ENCODE data around the gene C4A. TPM values are rescaled to one million over a fixed set of nuclear protein-coding genes. Genes with fewer than 3 reads are reported as not detected.

C4A gene
- total RNA-seq, 4 donors from 2014 or later, result 230 to 361 (median 258) TPM

DNA sequence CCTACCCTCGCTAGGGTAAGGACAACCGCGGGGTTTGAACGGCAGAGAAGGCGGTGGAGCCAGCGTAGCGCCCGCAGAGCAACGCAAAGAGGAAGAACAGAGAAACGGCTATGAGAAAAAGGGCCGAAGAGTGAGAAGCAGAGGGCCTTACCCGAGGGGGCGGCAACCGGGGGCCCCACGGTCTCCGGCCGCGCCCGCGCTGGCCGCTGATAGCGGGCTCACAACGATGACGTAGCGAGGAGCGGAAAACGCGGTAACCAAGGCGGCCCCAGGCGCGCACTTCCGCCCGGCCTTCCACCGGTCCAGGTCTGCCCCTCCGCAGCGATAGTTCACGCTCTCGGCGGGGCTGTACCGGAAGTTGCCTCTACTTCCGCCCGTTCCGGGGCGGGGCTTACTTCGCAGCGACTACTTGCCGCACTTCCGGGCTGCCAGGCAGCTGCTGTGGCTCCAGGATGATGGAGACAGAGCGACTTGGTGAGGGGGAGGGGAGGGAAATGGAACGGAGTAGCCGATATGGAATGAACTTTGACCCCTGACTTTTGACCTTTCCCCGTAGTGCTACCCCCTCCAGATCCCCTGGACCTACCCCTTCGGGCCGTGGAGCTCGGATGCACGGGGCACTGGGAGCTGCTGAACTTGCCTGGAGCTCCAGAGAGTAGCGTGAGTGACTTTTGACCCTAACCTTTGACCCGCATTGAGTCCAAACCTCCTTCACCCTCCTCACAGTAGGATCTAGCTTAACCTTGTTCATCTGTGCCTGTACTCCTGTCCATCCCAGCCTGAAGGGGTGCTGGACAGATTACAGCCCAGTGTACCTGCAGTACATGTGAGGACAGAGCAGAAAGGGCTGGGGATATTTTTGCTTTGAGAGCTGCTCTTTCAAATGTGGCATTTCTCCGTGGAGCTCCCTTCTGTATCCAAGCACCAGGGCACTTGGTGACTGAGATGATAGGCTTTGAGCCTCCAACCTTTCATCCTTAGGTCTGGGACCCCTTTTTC, 22.8 kb upstream of the C4A start, which contains the start of the genes NELFE and SKIC2:
NELFE (minus strand) TSS at position 231 of the 999 bp plus-strand sequence. CDS start 525 bp downstream, outside the sequence.
SKIC2 (plus strand) TSS at position 435 of the 999 bp plus-strand sequence; CDS start at position 453, 18 bp downstream.
- H3K27ac ChIP-seq, result peak within 1 kb of the TSS; percentile 78 to 95 (median 90)
- peaks cover 7 to 73% (median 40%) of the 10 kb centered on the region in 3 donors for H3K36me3 ChIP-seq
- TF ChIP-seq EP300 (IDR thresholded peaks at IDR 0.05), result peak; percentile 95 to 100
- TF ChIP-seq, protein P1, sequence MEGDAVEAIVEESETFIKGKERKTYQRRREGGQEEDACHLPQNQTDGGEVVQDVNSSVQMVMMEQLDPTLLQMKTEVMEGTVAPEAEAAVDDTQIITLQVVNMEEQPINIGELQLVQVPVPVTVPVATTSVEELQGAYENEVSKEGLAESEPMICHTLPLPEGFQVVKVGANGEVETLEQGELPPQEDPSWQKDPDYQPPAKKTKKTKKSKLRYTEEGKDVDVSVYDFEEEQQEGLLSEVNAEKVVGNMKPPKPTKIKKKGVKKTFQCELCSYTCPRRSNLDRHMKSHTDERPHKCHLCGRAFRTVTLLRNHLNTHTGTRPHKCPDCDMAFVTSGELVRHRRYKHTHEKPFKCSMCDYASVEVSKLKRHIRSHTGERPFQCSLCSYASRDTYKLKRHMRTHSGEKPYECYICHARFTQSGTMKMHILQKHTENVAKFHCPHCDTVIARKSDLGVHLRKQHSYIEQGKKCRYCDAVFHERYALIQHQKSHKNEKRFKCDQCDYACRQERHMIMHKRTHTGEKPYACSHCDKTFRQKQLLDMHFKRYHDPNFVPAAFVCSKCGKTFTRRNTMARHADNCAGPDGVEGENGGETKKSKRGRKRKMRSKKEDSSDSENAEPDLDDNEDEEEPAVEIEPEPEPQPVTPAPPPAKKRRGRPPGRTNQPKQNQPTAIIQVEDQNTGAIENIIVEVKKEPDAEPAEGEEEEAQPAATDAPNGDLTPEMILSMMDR (IDR thresholded peaks at IDR 0.05), result peak in 1 of 5 experiments; percentile 23
- TF ChIP-seq POLR2A (IDR thresholded peaks at IDR 0.05), result peak; percentile 43 to 63
- no peaks in the 10 kb centered on the region for H3K9me3 ChIP-seq
- H3K4me3 ChIP-seq, result peak within 1 kb of the TSS; percentile 75 to 97 (median 86)
- H3K27me3 ChIP-seq, result no peaks in the 10 kb centered on the region
- peaks cover 0 to 32% (median 19%) of the 10 kb centered on the region in 4 donors for H3K4me1 ChIP-seq
- WGBS, 2 donors, result 1% methylated on average over 57 to 59 of the region's 59 CpGs
- peak; percentile 94 to 95 for DNase-seq (ENCODE audit: low spot score in 2 of 2)

DNA sequence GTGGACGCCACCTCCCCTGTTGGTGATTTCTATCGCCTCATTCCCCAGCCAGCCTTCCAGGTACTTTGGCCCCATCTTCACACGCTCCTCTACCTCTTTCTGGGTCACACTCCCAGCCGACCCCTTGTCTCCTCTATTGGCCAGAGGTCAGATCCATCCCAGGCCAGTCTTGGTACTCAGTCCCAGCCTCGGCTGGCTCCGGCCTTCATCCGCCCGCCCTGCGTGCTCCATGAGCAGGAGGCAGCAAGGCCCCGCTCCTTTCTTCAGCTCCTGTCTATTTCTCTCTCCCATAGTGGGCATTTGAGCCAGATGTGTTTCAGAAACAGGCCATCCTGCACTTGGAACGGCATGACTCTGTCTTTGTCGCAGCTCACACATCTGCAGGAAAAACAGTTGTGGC, 20.2 kb upstream of the C4A start:
- Histone ChIP-seq H3K27ac (no peak overlapping the region), H3K4me1 (peaks cover 0 to 32% (median 19%) of the 10 kb centered on the region in 4 donors), H3K9me3 (no peaks in the 10 kb centered on the region), H3K36me3 (peaks cover 3 to 74% (median 44%) of the 10 kb centered on the region in 3 donors), H3K4me3 (no peak overlapping the region), H3K27me3 (no peaks in the 10 kb centered on the region)
- TF ChIP-seq EP300 (IDR thresholded peaks at IDR 0.05) (no peak), POLR2A (IDR thresholded peaks at IDR 0.05) (no peak)
- TF ChIP-seq, protein P1 (IDR thresholded peaks at IDR 0.05), result no peak
- 92 to 95% methylated on average over 12 of the region's 12 CpGs for WGBS, 2 donors
- DNase-seq (ENCODE audit: low spot score in 2 of 2), result no peak

DNA sequence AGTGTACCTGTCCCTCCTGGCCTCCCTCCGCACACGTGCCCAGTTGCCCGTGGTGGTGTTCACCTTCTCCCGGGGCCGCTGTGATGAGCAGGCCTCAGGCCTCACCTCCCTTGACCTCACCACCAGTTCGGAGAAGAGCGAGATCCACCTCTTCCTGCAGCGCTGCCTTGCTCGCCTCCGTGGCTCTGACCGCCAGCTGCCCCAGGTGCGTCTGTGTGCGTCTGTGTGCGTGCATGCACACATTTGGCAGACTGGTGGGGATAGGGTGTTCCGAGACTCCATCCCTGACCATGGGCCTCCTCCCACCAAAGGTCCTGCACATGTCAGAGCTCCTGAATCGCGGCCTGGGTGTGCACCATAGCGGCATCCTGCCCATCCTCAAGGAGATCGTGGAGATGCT, 17.9 kb upstream of the C4A start:
- no peak for DNase-seq (ENCODE audit: low spot score in 2 of 2)
- H3K4me1 ChIP-seq, result peaks cover 0 to 13% (median 7%) of the 10 kb centered on the region in 4 donors
- H3K27me3 ChIP-seq, result no peaks in the 10 kb centered on the region
- 90 to 94% methylated on average over 15 to 19 of the region's 19 CpGs for WGBS, 2 donors
- no peak overlapping the region for H3K4me3 ChIP-seq
- H3K27ac ChIP-seq, result no peak overlapping the region
- peaks cover 0 to 89% (median 49%) of the 10 kb centered on the region in 3 donors for H3K36me3 ChIP-seq
- TF ChIP-seq EP300 (IDR thresholded peaks at IDR 0.05) (no peak), POLR2A (IDR thresholded peaks at IDR 0.05) (no peak)
- TF ChIP-seq, protein P1 (IDR thresholded peaks at IDR 0.05), result no peak
- H3K9me3 ChIP-seq, result no peaks in the 10 kb centered on the region

DNA sequence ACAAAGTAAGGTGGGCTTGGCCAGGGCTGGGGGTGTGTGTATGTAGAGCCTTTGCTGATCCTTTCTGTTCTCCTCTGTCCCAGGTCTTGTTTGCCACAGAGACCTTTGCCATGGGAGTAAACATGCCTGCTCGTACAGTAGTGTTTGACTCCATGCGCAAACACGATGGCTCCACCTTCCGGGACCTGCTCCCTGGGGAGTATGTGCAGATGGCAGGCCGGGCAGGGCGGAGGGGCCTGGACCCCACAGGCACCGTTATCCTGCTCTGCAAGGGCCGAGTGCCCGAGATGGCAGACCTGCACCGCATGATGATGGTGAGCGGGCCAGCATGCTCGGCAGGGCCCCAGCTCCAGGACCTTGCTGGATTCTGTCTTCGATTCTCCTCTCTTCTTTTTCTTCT, 16.2 kb upstream of the C4A start:
- Histone ChIP-seq H3K27me3 (no peaks in the 10 kb centered on the region), H3K36me3 (peaks cover 0 to 100% (median 56%) of the 10 kb centered on the region in 3 donors), H3K9me3 (no peaks in the 10 kb centered on the region), H3K27ac (no peak overlapping the region), H3K4me3 (no peak overlapping the region), H3K4me1 (peaks cover 0 to 10% (median under 1%) of the 10 kb centered on the region in 4 donors)
- 89 to 90% methylated on average over 12 to 13 of the region's 13 CpGs for WGBS, 2 donors
- TF ChIP-seq, protein P1 (IDR thresholded peaks at IDR 0.05), result no peak
- TF ChIP-seq POLR2A (IDR thresholded peaks at IDR 0.05), result no peak
- TF ChIP-seq EP300 (IDR thresholded peaks at IDR 0.05), result no peak
- DNase-seq (ENCODE audit: low spot score in 2 of 2), result no peak
